NCI-H748 treated with DMSO at 0.1 percent for 48 hours (cell line): Measurements from ENCODE around the gene DDX31.
A peak's percentile ranks its signal among the peaks of the same experiment; 100 is the strongest.

Experiments
- DNase-seq: peaks from one replicate; lab custom pipeline; 2025; lab: John Stamatoyannopoulos, UW

The DDX31 gene

DNA sequence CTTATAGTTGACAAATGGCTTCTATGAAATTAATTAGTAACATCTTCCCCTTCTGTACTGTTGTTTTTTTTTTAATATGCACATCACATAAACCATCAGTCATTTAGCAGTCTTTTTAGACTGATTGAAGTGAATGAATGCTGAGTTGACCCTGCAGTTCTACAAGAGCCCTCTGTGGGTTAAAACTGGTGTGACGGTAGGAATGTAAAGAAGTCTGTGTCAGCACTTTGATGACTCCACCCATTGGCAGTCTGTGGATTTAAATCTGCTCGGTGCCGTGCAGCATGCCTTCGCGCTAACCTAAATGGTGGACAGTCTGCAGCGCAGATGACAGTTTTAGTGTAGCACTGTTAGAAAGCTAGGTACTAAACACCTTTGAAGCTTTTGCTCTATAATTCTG, 3.6 kb upstream of the DDX31 start:
- no peak for DNase-seq

DNA sequence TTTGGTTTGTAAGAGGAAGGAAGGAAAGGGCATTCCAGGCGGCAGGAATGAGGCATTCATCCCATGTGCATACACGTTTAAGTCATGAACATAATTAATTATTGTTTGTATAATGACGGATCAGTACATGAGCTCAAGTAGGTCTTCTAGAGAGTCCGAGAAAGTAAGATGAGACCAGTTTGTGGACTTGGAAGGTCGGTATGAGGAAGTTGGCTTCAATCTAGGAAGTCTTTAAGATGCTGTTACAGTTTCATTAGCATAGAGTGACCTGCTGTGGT, 2.6 kb upstream of the DDX31 start:
- no peak for DNase-seq

DNA sequence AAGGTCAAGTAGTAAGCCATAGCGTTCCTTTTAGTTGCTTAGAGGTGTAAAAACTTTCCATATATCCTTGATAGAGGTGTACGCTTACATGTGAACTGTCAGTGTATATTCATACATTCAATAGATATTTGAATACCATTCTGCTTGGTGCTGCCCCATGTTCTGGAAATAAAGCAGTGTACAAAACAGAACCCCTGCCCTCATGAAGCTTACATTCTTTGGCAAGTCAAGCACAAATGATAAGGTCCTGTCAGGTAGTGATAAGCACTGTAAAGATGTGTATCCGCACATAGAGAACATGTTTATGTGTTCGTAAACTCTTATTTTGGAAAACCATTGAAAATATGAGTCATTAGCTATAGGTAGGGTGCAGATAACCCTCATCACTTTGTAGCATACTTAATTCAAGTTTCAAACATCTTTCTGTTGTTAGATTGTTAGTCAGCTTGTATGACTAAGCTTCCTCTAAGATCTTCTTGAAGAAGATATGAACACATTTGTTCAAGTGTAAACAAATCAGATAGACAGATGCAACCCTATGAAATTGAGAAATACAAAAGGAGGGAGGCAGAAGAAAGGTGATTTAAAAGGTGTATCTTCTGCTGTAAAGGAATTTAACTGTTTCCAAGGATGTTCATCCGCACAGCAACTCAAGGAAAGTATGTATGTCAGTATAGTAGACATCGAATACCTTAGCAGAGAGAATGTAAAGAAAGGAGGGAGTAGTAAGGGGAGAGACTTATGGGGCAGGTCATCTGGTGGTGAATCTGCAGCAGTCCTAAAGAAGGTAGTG, 2.0 kb upstream of the DDX31 start:
- no peak for DNase-seq

DNA sequence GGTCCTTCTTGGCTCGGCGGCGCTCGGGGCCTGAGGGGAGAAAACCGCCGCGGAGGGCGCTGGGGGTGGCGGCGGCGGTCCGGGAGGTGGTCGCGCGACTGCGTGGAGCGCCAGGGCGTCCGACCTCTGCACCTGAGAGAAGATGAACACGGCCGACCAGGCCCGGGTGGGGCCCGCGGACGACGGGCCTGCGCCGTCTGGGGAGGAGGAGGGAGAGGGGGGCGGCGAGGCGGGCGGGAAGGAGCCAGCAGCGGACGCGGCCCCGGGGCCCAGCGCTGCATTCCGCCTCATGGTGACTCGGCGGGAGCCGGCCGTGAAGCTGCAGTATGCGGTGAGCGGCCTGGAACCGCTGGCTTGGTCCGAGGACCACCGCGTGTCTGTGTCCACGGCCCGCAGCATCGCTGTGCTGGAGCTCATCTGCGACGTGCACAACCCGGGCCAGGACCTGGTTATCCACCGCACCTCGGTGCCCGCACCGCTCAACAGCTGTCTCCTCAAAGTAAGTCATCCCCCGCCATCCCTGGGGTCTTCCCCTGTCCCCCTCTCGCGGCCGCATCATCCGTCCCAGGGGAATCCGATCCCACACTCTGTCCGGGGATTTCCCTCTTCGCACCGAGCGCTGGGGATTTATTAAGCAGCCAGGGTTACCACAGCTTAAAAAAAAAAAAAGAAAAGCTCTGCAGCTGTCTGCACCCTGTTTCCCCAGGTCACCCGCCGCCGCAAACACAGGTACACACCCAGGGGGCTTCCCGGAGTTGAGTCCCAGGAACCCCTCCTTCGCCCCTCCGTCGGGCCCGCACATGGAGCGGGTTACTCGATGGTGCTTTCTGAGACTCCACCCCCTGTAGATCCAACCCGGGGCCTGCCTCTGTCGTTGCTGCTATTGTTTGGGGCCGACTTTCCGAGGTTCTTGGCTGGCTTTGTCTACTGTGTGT, 941 bp upstream of the DDX31 start, which contains the start of gene GTF3C4:
TSS of gene GTF3C4 (plus strand) at position 8 of the 935 bp plus-strand sequence. CDS start at position 143, 135 bp downstream.
- DNase-seq, result peak; percentile 22

DNA sequence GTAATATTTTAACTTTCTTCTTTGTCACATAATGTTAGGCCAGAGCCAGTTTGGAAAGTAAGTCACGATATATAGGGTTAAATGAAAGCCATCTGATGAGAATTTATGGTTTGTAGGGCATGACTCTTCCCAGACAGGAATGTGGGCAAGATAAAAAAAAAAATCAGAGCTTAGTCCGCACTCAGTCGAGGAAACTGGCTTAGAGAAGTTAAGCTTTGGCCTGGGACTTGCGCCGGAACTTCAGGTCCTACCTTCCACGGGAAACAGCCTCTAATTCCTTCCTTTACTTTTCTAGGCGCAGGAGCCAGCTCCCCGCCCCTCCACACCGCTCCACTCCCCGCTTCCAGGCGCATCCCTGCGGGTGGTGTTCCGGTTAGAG, 475 bp downstream of the DDX31 start:
- no peak for DNase-seq

DNA sequence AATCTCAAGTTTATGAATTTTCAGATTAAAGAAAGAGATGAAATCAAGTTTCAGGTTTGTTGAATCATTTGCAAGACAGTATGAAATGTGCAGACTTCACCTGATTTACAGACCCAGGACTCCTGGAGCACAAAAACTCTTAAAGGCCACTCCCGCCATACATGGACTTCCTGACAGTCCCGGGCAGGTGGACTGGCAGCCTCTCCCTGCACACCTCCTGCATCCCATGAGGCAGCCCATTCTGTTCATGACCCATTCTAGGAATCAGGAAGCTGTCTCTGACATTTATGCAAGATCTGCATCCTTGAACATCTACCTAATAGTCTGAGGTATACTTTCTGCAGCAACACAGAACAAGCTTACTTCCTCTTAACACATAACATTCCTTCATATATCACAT, 5.9 kb downstream of the DDX31 start:
- no peak for DNase-seq

DNA sequence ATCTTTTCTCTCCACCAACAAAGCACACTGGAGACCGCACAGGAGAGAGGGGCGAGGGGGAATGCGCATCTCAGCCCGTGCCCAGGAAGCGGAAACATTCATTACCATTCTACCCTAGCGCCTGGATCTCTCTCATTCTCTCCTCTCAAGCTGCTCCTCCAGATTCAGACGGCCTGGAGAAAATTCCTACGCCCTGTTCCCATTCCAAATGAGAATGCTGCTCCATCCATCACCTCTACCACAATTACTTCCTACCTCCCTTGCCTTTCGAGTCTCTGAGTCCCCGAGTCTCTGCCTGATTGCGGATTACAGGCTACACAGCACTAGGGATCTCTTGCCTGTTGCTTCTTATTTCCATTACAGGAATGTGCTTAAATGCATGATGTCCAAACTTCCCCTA, 6.7 kb downstream of the DDX31 start:
- no peak for DNase-seq

DNA sequence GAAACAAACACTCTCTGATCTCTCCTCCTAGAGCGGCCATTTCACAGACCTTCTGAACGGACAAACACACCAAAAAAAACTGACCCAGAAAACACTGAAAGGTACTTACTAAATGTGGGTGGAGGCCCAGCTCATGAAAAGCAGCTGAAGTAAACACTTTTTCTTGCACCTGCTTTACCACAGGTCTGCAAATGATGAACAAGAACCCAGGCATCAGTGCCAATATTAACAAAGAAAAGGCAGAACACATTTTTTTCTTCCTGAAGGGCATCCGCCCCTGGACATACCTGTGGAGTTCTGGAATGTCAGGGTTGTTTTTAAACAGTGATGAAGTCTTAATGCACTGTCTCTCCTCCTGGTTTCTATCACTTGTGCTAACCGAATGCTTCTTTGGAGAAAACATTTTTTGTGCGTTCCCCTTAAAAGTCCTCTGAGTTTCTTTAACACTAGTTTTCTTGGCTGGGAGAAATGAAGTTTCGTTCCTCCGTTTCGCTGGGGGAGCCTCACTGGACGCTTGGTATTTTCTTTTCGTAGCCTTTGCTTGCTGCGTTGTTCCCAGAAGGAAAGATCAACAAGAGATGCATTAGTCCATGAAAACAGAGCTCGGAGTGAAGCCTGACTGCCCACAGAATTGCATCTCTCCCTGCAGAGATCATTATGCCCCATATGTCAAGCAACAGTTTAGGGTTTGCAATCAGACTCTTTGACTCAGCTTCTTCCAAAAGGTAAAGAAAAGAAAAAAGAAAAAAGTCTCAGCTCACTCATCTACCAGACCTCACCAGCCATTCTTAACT, 7.4 kb downstream of the DDX31 start:
- DNase-seq, result no peak

DNA sequence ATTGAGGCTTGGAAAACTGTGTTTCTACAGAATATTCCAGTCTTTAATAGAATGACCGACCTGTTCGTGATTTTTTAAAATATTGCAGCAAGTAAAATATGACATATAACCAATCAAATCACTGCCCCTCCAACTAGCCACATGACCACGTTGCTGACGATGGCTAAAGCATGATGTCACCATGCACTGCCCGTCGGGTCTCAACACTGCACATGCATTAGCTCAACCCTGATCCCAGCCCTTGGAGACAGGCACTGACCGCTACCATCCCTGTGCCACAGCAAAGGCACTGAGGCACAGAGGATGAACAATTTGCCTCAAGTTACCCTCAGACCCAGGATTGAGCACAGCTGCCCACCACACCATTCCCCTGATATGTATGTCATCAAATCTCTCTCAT, 13.5 kb downstream of the DDX31 start:
- DNase-seq, result no peak

DNA sequence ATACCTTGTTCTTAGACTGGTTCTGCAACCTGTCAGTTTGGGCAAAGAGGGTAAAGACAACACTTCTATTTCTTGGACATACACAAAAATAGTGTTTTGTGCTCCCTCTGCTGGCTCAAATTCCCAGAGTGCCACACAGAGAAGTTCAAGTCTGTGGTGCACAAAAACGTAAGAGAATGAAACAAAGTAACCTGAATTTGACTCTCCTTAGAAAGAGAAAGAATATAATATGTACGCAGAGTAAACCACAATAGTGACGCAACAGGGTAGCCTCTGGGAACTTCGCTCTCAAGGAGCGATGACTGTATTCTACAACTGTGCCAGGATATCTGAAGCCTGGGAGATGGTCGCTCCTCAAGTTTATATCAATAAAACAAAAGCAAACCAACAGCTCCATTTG, 18.5 kb downstream of the DDX31 start:
- no peak for DNase-seq

DNA sequence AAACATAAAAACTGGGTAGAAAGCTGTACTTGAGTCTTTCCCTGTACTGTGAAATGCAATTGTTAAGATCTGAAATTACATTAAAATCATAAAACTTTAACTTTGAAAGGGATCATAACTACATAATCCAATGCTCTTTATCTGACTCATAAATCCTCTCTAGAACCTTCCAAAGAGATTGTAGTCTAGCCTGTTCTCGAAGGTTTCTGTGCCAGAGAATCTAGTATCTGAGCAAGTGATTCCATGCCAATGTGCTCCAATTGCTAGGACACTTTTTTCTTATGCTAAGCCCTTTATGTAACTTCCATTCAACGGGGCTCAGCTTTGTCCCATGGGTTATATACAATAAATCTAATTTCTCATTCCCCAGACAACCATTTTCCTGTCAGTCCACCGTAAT, 21.1 kb downstream of the DDX31 start:
- DNase-seq, result no peak

DNA sequence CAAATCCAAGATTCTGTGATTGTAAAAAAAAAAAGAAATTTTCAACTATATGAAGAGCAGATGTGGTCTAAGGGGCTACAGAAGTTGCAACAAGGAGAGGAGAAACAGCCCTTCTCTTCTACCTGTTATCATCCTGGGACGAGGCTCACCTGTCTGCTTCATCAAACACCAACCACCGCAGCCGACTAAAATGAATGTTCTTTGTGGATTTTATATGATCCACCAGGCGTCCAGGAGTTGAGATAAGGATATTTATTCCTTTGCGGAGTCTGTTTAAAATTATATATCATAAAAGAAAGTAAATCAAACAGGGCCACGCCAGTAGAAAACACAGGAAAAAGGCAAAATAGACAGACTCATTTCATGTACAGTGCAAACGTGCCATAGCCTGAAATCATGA, 21.5 kb downstream of the DDX31 start:
- DNase-seq, result no peak

DNA sequence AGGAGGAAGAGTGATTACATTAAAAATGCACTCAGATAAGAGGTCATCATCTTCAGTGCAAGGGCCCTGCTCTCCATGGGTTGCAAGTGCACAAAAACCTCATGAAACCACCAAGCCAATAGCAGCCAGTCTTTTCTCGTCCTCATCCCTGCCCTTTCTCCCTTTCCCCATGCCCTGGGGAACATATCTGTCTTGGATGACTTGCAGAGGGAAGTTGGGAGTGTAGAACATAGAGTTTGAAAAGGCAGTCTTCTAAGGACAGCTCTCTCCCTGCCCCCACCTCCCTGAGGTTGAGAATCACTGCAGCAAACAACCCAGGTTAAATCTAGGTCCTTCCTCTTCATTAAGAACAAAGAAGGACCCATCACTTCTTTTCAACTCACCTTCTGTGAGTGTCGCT, 22.0 kb downstream of the DDX31 start:
- DNase-seq, result no peak

DNA sequence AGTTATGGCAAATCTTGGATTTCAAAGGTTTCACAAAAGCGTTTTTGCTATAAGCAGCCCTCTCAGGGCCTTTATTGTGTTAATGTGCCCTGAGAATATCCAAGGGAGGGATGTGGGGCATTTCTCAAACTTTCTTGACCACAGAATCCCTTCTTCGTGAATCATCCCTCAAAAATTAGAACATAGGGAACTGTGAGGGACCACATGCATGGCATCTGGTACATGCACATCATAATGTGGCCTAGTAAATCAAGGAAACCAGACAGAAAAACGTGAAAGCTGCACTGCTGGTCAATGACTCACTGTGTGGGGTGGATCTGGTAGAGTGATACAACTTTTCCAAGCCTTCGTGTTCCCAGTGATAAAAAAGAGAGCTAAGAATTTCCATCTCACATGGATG, 22.4 kb downstream of the DDX31 start:
- DNase-seq, result no peak

DNA sequence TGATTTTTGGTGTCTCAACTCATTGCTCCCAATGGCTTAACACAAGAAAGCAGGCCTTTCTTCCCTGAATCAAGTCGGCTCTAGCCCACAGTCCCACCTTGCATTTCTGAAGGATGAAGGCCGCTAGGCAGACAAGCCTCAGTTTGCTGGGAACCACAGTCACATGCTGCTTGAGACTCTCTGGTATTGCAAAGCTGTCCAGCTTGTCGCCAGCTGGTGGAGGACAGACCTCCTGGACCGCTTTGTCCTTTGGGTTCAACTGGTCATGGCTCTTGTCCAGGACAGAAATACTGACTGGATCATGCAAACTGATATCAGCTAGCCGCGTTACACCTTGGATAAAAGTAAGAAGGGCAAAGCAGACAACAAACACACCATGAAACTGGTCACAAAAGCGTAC, 23.1 kb downstream of the DDX31 start:
- no peak for DNase-seq

DNA sequence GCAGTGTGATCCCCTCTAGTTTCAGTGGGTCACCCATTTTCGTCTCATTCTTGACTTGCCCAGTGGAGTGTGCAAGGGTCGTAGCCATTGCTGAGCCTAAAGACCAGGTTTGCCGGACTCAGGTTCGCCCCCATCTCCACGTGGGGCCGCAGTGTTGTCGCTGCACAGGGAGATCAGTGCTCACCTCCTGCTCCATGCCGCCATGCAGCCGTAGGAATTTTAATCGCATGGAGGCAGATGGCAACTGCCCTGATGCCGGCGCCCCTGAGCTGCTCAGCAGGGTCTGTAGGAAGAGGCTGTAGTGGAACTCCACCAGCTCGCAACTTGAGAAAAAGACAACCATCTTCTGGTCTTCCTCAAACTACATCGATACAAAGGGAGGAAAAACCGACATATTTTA, 24.1 kb downstream of the DDX31 start:
- DNase-seq, result no peak

DNA sequence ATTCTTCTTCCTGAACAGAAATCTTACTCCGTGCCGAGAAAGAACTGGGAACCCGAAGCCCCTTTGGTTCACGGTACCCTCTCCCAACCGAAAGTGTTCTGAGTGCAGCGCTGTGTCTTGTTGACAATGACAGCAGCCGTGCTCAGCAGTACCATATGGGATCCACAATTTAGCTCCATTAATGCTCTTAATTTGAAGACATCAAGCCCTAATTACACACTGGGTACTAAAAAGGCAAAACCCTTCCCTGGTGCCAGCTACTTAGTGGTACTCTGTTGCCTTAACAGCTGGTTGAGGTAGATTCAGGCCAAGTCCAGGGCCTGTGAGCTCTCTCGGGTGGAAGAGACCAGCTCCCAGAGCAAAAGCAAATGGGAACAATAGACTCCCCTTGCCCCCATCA, 24.5 kb downstream of the DDX31 start:
- DNase-seq, result no peak

DNA sequence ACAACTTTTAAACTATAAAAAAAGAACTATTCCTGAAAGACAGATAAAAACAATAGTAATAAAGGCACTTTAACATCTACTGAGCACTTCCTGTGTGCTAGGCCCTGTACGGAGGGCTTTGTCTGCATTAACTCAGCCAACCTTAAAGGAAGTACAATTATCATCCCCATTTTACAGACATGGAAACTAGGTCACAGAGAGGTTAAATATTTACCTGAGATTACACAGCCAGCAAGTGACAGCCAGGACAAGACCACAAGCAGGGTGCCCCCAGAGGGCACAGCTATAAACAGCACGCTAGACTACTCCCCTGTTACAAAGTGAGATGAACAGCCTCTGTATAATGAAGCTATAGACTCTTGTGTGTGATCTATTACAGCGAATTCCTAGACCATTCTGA, 25.5 kb downstream of the DDX31 start:
- DNase-seq, result no peak

DNA sequence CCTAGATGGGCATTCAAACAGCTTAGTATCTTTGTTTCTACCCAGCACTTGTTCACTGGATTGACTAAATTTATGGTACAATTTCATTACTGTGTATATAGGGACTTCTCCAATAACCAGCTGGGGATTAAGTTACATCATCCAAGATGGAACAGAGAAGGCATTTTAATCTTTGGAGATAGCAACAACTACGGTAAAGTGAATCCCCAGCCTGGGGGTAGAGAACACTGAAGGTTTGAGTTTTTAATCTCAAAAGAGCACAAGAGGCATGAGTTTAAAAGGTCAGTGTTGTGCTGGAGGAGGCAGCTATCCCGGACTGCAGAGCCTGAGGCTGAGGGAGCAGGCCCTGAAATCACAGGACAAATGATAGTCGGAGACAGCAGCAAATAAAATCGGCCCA, 28.6 kb downstream of the DDX31 start:
- no peak for DNase-seq

DNA sequence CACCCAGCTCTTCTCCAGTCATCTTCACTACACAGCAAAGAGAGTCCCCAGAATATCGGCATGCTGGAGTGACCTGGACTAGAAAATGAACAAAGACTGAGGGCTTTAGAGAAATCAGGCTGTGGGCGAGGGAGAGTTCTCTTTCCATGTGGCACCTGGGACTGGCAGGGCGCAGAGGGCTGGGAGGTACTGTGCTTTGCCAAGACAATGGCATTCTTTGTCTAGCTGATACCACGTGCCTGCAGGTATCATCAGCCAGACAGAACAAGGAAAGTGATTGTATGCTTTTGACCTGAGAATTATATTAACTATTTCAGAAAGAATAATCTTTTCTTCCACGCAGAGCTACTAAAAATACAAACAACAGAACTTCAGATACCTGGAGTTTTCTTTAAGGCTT, 30.5 kb downstream of the DDX31 start:
- DNase-seq, result no peak

DNA sequence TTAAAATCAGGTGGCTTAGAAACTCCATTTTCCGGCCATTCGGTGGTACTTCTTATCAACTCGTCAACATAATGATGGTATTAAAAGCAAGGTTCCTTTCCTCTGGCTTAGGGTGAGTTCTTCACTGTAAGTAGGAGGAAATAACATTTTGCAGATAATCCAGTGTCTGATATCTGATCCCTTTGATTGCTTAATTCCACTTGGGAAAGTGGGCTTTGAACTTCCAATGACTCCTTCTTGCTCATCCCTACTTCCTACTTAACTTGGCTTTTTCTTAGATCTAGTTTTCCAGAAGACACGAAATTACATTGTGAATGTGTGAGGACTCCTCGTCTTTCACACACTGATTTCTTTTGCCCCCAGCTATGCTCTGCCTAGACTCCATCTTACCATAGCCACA, 31.5 kb downstream of the DDX31 start:
- DNase-seq, result no peak

DNA sequence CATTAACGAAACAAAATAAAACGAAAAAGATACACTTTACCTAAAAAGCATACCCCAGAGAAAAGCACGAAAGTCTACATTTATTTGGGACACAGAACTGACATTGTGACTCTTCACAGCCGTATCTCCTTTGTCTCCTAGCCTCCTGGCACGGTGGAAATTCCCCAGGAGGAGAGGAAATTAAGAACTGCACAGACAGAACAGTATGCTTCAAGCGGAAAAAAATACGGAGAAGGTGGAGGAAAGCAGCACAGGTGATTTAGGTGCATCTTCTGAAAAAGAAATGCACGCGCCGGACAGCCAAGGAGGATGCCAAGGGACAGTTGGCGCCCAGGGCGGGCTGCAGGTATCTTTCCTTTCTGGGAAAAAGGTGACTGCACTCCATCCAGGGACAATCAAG, 32.0 kb downstream of the DDX31 start:
- no peak for DNase-seq

DNA sequence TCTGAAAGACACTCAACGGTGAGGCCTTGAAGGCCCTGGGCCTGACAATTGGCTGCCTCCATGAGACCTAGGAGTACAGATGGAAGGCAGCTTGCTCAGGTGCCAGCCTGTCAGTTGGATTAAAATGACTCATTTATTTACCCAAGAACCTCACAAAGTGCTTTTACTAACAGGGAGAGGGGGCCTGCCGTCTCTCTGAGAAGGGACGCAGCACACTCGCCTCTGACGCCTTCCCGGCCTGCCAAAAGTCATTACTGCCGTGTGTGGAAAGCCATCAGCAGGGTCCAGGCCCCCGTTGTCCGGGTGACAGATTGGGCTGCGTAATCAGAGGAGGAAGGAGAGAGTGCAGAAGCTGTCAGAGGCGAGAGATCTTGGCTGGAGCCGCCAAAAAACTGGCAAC, 32.4 kb downstream of the DDX31 start:
- peak; percentile 12 for DNase-seq
